ENCODE results near the gene ARID1A.

GRCh38 chr1:26774462-26774861 lies 78.6 kb downstream of the ARID1A start:
- TF ChIP-seq, protein P1, sequence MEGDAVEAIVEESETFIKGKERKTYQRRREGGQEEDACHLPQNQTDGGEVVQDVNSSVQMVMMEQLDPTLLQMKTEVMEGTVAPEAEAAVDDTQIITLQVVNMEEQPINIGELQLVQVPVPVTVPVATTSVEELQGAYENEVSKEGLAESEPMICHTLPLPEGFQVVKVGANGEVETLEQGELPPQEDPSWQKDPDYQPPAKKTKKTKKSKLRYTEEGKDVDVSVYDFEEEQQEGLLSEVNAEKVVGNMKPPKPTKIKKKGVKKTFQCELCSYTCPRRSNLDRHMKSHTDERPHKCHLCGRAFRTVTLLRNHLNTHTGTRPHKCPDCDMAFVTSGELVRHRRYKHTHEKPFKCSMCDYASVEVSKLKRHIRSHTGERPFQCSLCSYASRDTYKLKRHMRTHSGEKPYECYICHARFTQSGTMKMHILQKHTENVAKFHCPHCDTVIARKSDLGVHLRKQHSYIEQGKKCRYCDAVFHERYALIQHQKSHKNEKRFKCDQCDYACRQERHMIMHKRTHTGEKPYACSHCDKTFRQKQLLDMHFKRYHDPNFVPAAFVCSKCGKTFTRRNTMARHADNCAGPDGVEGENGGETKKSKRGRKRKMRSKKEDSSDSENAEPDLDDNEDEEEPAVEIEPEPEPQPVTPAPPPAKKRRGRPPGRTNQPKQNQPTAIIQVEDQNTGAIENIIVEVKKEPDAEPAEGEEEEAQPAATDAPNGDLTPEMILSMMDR (IDR thresholded peaks at IDR 0.05): no peak
- TF ChIP-seq POLR2A (IDR thresholded peaks at IDR 0.05): no peak

Measured in heart left ventricle (tissue), 13 donors.